HL-60 (cell line): ENCODE results near the gene SDK1.

Experiments used
- CTCF ChIP-seq: IDR thresholded peaks from one replicate; pipeline ENCODE4 v1.5.1; 2011; ENCODE audit warnings: low read length, control low read depth, inconsistent platforms; ENCODE audit not compliant: insufficient read depth
- POLR2AphosphoS5 ChIP-seq: IDR thresholded peaks from 2 replicates; pipeline ENCODE4 v1.6.1; 2012; ENCODE audit warnings: low read depth
- TF ChIP-seq, protein P1 (sequence below): IDR thresholded peaks from 2 replicates; pipeline ENCODE4 v1.6.1; 2012; ENCODE audit warnings: low read depth; ENCODE audit not compliant: insufficient replicate concordance

DNA sequence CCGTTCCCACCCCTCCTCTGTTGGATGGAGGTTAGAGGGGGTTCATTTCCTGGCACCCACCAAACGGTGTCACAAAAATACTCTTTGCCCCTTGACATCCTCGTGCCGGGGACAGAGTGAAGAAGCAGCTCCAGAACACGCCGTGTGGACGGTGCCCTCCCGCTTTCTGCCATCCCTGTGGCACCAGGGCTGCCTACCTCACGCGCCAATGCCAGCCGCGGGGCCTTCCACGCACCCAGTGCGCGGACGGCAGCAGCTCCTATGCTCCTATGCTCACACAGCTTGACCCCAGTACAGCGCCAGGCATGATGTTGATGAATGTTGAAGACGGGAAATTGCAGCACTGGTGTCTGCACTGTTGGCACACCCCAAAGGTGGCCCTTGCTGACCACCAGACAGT, 873.8 kb downstream of the SDK1 start:
- TF ChIP-seq CTCF = no peak
- no peak for TF ChIP-seq POLR2AphosphoS5
- TF ChIP-seq, protein P1, sequence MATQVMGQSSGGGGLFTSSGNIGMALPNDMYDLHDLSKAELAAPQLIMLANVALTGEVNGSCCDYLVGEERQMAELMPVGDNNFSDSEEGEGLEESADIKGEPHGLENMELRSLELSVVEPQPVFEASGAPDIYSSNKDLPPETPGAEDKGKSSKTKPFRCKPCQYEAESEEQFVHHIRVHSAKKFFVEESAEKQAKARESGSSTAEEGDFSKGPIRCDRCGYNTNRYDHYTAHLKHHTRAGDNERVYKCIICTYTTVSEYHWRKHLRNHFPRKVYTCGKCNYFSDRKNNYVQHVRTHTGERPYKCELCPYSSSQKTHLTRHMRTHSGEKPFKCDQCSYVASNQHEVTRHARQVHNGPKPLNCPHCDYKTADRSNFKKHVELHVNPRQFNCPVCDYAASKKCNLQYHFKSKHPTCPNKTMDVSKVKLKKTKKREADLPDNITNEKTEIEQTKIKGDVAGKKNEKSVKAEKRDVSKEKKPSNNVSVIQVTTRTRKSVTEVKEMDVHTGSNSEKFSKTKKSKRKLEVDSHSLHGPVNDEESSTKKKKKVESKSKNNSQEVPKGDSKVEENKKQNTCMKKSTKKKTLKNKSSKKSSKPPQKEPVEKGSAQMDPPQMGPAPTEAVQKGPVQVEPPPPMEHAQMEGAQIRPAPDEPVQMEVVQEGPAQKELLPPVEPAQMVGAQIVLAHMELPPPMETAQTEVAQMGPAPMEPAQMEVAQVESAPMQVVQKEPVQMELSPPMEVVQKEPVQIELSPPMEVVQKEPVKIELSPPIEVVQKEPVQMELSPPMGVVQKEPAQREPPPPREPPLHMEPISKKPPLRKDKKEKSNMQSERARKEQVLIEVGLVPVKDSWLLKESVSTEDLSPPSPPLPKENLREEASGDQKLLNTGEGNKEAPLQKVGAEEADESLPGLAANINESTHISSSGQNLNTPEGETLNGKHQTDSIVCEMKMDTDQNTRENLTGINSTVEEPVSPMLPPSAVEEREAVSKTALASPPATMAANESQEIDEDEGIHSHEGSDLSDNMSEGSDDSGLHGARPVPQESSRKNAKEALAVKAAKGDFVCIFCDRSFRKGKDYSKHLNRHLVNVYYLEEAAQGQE = no peak
